GM19468 (cell line): ENCODE measurements around the gene KIF16B.
"Not testable (repeated sequence)": the region's sequence is repeated elsewhere in the genome, so short reads cannot be mapped to it uniquely, and the experiment has no call there.

Experiments
- ATAC-seq: cut with Tn5 transposase; IDR thresholded peaks from one replicate; pipeline ENCODE4 v1.9.1; 2021; ENCODE audit warnings: mild to moderate bottlenecking, moderate library complexity, moderate number of reproducible peaks; ENCODE audit not compliant: unreplicated experiment; ENCODE audit errors: extremely low read depth

KIF16B gene

GRCh38 chr20:16526433-16527380 is 46.5 kb downstream of the KIF16B start:
- ATAC-seq, result no peak

GRCh38 chr20:16522651-16523050 is 50.6 kb downstream of the KIF16B start:
- ATAC-seq, result not testable (repeated sequence)

- ATAC-seq, result no peak
Measured at GRCh38 chr20:16520154-16520553, 53.1 kb downstream of the KIF16B start.

- ATAC-seq, result not testable (repeated sequence)
Measured at GRCh38 chr20:16519673-16520072, 53.6 kb downstream of the KIF16B start.

GRCh38 chr20:16518784-16519084 is 54.5 kb downstream of the KIF16B start:
- ATAC-seq, result no peak

- ATAC-seq, result no peak
Measured at GRCh38 chr20:16517946-16518783, 55.1 kb downstream of the KIF16B start.

- no peak for ATAC-seq
Measured at GRCh38 chr20:16516794-16517193, 56.5 kb downstream of the KIF16B start.

GRCh38 chr20:16515046-16515445 is 58.2 kb downstream of the KIF16B start:
- no peak for ATAC-seq

GRCh38 chr20:16514140-16514539 is 59.1 kb downstream of the KIF16B start:
- no peak for ATAC-seq

- ATAC-seq, result peak; percentile 56
Measured at GRCh38 chr20:16505894-16506293, 67.4 kb downstream of the KIF16B start.

GRCh38 chr20:16501301-16501700 is 71.9 kb downstream of the KIF16B start:
- no peak for ATAC-seq

GRCh38 chr20:16500197-16500596 is 73.1 kb downstream of the KIF16B start:
- ATAC-seq, result no peak

GRCh38 chr20:16498526-16499253 is 74.6 kb downstream of the KIF16B start:
- ATAC-seq, result no peak

GRCh38 chr20:16497896-16498295 is 75.4 kb downstream of the KIF16B start:
- no peak for ATAC-seq

- ATAC-seq, result no peak
Measured at GRCh38 chr20:16493486-16493885, 79.8 kb downstream of the KIF16B start.

- ATAC-seq, result no peak
Measured at GRCh38 chr20:16491294-16491905, 81.8 kb downstream of the KIF16B start.

GRCh38 chr20:16490696-16491095 is 82.6 kb downstream of the KIF16B start:
- no peak for ATAC-seq

GRCh38 chr20:16488616-16489015 is 84.6 kb downstream of the KIF16B start:
- no peak for ATAC-seq

GRCh38 chr20:16488086-16488485 is 85.2 kb downstream of the KIF16B start:
- no peak for ATAC-seq

GRCh38 chr20:16486532-16486931 is 86.7 kb downstream of the KIF16B start:
- no peak for ATAC-seq
